H1 (cell line): ENCODE data around the gene SAP30. TPM values are rescaled to one million over a fixed set of nuclear protein-coding genes. Genes with fewer than 3 reads are reported as not detected.

Experiments
- CTCF ChIA-PET: fragments of 300-600 bp; sonication (Branson Sonifier 250); formaldehyde crosslinking; loops from one replicate; lab custom pipeline; 2021; ENCODE audit not compliant: partially characterized antibody; lab: Charles Lee
- POLR2A ChIA-PET: fragments of 300-600 bp; sonication (Branson Sonifier 250); formaldehyde crosslinking; loops from one replicate; lab custom pipeline; 2021; ENCODE audit warnings: inconsistent platforms; ENCODE audit not compliant: partially characterized antibody; lab: Charles Lee
- DNase-seq, 2 experiments: peaks; one replicate each; pipeline versions ENCODE4 v3.0.0 to v3.0.0-alpha.2; 2010 to 2022; ENCODE audit warnings: low spot score in 2 of 2, low read depth in 1 of 2, mixed read lengths in 1 of 2
- FAIRE-seq: peaks from 2 replicates; lab custom pipeline; 2011; peaks lifted over from hg19 to GRCh38; lab: Jason Lieb, UNC
- H2AFZ ChIP-seq: 2 replicates; pipeline ENCODE4 v1.8.1; 2012; ENCODE audit warnings: low read length, inconsistent platforms
- H2AK5ac ChIP-seq: 2 replicates; pipeline ENCODE4 v1.6.1; 2013; ENCODE audit warnings: low read depth, low read length
- H2BK120ac ChIP-seq: replicated peaks from 2 replicates; pipeline ENCODE3; 2013; ENCODE audit warnings: low read depth, low read length, inconsistent platforms
- H2BK12ac ChIP-seq: 2 replicates; pipeline ENCODE4 v1.6.1; 2013; ENCODE audit warnings: low read depth, low read length
- H2BK15ac ChIP-seq: 2 replicates; pipeline ENCODE4 v1.6.1; 2013; ENCODE audit warnings: low read length
- H2BK20ac ChIP-seq: 2 replicates; pipeline ENCODE4 v1.6.1; 2013; ENCODE audit warnings: low read length
- H2BK5ac ChIP-seq: 2 replicates; pipeline ENCODE4 v1.6.1; 2013; ENCODE audit warnings: low read depth, low read length
- H3K14ac ChIP-seq: 2 replicates; pipeline ENCODE4 v1.6.1; 2013; ENCODE audit warnings: inconsistent platforms; ENCODE audit not compliant: insufficient read length
- H3K18ac ChIP-seq: 2 replicates; pipeline ENCODE4 v1.6.1; 2013; ENCODE audit warnings: low read length; ENCODE audit errors: extremely low read depth
- H3K23ac ChIP-seq: 2 replicates; pipeline ENCODE4 v1.6.1; 2013; ENCODE audit warnings: inconsistent platforms; ENCODE audit not compliant: insufficient read length
- H3K23me2 ChIP-seq: 2 replicates; pipeline ENCODE4 v1.6.1; 2013; ENCODE audit warnings: low read depth, low read length
- H3K27ac ChIP-seq: 2 replicates; pipeline ENCODE4 v1.6.1; 2011; ENCODE audit warnings: low read depth, low read length, inconsistent platforms
- H3K27me3 ChIP-seq, 4 experiments: replicated peaks in 1 of 4; 1 replicate in 1 of 4; 2 replicates in 3 of 4; pipeline versions ENCODE4 v1.6.1 to v1.8.1; 2011 to 2013; ENCODE audit warnings: low read length in 3 of 4, mild to moderate bottlenecking in 3 of 4, inconsistent platforms in 2 of 4, mixed read lengths in 2 of 4, moderate library complexity in 1 of 4; ENCODE audit not compliant: control insufficient read depth in 3 of 4, insufficient read depth in 3 of 4; ENCODE audit errors: extremely low read depth in 1 of 4
- H3K36me3 ChIP-seq, 4 experiments: 2 replicates each; pipeline versions ENCODE4 v1.6.1 to v1.8.1; 2011 to 2013; ENCODE audit warnings: mild to moderate bottlenecking in 4 of 4, low read length in 3 of 4, moderate library complexity in 2 of 4, control low read depth in 1 of 4, inconsistent platforms in 1 of 4; ENCODE audit not compliant: insufficient read depth in 4 of 4, control insufficient read depth in 2 of 4
- H3K4ac ChIP-seq: replicated peaks from 2 replicates; pipeline ENCODE3; 2013; ENCODE audit warnings: low read length, low read depth, mixed read lengths, inconsistent platforms; ENCODE audit not compliant: insufficient read length
- H3K4me1 ChIP-seq, 4 experiments: replicated peaks in 1 of 4; 1 replicate in 1 of 4; 2 replicates in 3 of 4; pipeline versions ENCODE4 v1.6.1 to v1.8.1; 2011 to 2013; ENCODE audit warnings: low read length in 3 of 4, inconsistent platforms in 2 of 4, mixed read lengths in 1 of 4; ENCODE audit not compliant: insufficient read depth in 4 of 4, control insufficient read depth in 3 of 4
- H3K4me2 ChIP-seq, 2 experiments: 2 replicates each; pipeline versions ENCODE4 v1.6.1 to v1.8.1; 2011 to 2013; ENCODE audit warnings: low read depth in 2 of 2, low read length in 2 of 2, control low read depth in 1 of 2, inconsistent platforms in 1 of 2, mild to moderate bottlenecking in 1 of 2; ENCODE audit not compliant: insufficient read depth in 1 of 2
- H3K4me3 ChIP-seq, 4 experiments: fragments of 200-600, 300-600 bp in 1 of 4; sonication (generic), shearing (Covaris generic), sonication (Bioruptor Twin) in 1 of 4; 2 replicates each; pipeline versions ENCODE4 v1.5.1 to v1.8.1; 2011 to 2016; ENCODE audit warnings: low read length in 4 of 4, low read depth in 3 of 4, control low read depth in 2 of 4, inconsistent platforms in 2 of 4, mild to moderate bottlenecking in 2 of 4, mixed read lengths in 1 of 4, moderate library complexity in 1 of 4; ENCODE audit not compliant: insufficient read depth in 2 of 4; ENCODE audit errors: extremely low read depth in 1 of 4
- H3K56ac ChIP-seq: replicated peaks from 2 replicates; pipeline ENCODE3; 2013; ENCODE audit warnings: low read depth, mild to moderate bottlenecking, mixed read lengths, low read length, inconsistent platforms; ENCODE audit not compliant: insufficient read length
- H3K79me1 ChIP-seq: 2 replicates; pipeline ENCODE4 v1.6.1; 2013; ENCODE audit warnings: low read depth, low read length, control low read depth
- H3K79me2 ChIP-seq, 2 experiments: 2 replicates each; pipeline versions ENCODE4 v1.6.1 to v1.8.1; 2012 to 2013; ENCODE audit warnings: low read length in 2 of 2, mild to moderate bottlenecking in 2 of 2, inconsistent platforms in 1 of 2; ENCODE audit not compliant: insufficient read depth in 2 of 2, control insufficient read depth in 1 of 2
- H3K9ac ChIP-seq, 4 experiments: replicated peaks in 1 of 4; 1 replicate in 1 of 4; 2 replicates in 3 of 4; pipeline versions ENCODE4 v1.6.1 to v1.8.1; 2011 to 2013; ENCODE audit warnings: low read depth in 3 of 4, low read length in 3 of 4, control low read depth in 2 of 4, mild to moderate bottlenecking in 2 of 4, moderate library complexity in 2 of 4, inconsistent platforms in 1 of 4; ENCODE audit errors: extremely low read depth in 1 of 4
- H3K9me3 ChIP-seq, 2 experiments: 2 replicates each; pipeline versions ENCODE4 v1.6.1 to v1.8.1; 2012 to 2013; ENCODE audit warnings: mild to moderate bottlenecking in 2 of 2, moderate library complexity in 2 of 2, control low read depth in 1 of 2, inconsistent platforms in 1 of 2, low read depth in 1 of 2, low read length in 1 of 2, mixed read lengths in 1 of 2; ENCODE audit not compliant: insufficient read depth in 2 of 2
- H4K20me1 ChIP-seq, 2 experiments: replicated peaks in 1 of 2; 2 replicates each; pipeline versions ENCODE3 to v1.8.1; 2011 to 2013; ENCODE audit warnings: inconsistent platforms in 2 of 2, low read length in 2 of 2, mild to moderate bottlenecking in 1 of 2; ENCODE audit not compliant: insufficient read depth in 2 of 2, control insufficient read depth in 1 of 2
- H4K5ac ChIP-seq: 2 replicates; pipeline ENCODE4 v1.6.1; 2013; ENCODE audit warnings: low read length, low read depth, mixed read lengths, inconsistent platforms; ENCODE audit not compliant: insufficient read length
- H4K8ac ChIP-seq: 2 replicates; pipeline ENCODE4 v1.8.0; 2013; ENCODE audit warnings: mild to moderate bottlenecking, moderate library complexity, low read length, inconsistent platforms; ENCODE audit not compliant: insufficient read depth; ENCODE audit errors: extremely low read depth
- H4K91ac ChIP-seq: replicated peaks from 2 replicates; pipeline ENCODE3; 2013; ENCODE audit warnings: low read length, mixed read lengths, inconsistent platforms; ENCODE audit not compliant: insufficient read length
- CREB1 ChIP-seq: IDR thresholded peaks from 2 replicates; pipeline ENCODE4 v1.6.1; 2012; ENCODE audit warnings: inconsistent platforms
- POLR2AphosphoS5 ChIP-seq: IDR thresholded peaks from 2 replicates; pipeline ENCODE4 v1.6.1; 2011; ENCODE audit warnings: low read depth, low read length
- RNF2 ChIP-seq: fragments of 200-900, 300-1000 bp; sonication (generic); IDR thresholded peaks from 2 replicates; pipeline ENCODE4 v1.7.1; 2016; ENCODE audit warnings: borderline replicate concordance, low read depth, mild to moderate bottlenecking, antibody characterized with exemption, low read length; ENCODE audit not compliant: poor library complexity, severe bottlenecking; ENCODE audit errors: missing control alignments
- SP4 ChIP-seq: IDR thresholded peaks from 2 replicates; pipeline ENCODE4 v1.6.1; 2012; ENCODE audit warnings: low read length, inconsistent platforms
- TBP ChIP-seq: IDR thresholded peaks from 2 replicates; pipeline ENCODE4 v1.6.1; 2011; ENCODE audit warnings: low read depth, low read length, improper control_type of control experiment
- WGBS, 2 experiments: shearing (Covaris generic) in 1 of 2; methylation state at CpG; one replicate each; pipeline versions ENCODE4 v1.1.6 to v1.1.7; 2013 to 2015; ENCODE audit warnings: low lambda C conversion rate in 2 of 2, mixed read lengths in 2 of 2, inconsistent platforms in 1 of 2, low coverage in 1 of 2, missing lambda C conversion rate in 1 of 2; ENCODE audit not compliant: insufficient replicate concordance in 2 of 2, insufficient coverage in 1 of 2, insufficient read length in 1 of 2; ENCODE audit errors: extremely low coverage in 1 of 2, missing lambda C conversion rate in 1 of 2; 5-methylcytosine and 5-hydroxymethylcytosine counted together
- polyA plus RNA-seq, 7 experiments: library from polyadenylated mRNA; depleted of rRNA in 3 of 7; stranded (reverse) in 5 of 7; unstranded in 2 of 7; fragments of >200 nt in 5 of 7; fragments of 200-250 nt in 2 of 7; gene quantifications; 1 replicate in 5 of 7; 2 replicates in 1 of 7; 4 replicates in 1 of 7; pipeline versions ENCODE4 v1.2.1 to v1.2.3, GENCODE V29; 2011 to 2013; ENCODE audit warnings: missing spikeins in 2 of 7, mixed read lengths in 2 of 7
- total RNA-seq: library from RNA; stranded (reverse); fragmentation: NEBNext Ultra II Directional; extraction: Animal tissue kit (Norgen Biotek cat#: 25700); gene quantifications from 2 replicates; pipeline ENCODE4 v1.2.1, GENCODE V29; 2021

The SAP30 gene
- total and polyA plus RNA-seq, 2 of the 8 experiments (the other 6 are each of a cell fraction or from before 2014, with no cell fraction given): 7.7 to 21.1 TPM

DNA sequence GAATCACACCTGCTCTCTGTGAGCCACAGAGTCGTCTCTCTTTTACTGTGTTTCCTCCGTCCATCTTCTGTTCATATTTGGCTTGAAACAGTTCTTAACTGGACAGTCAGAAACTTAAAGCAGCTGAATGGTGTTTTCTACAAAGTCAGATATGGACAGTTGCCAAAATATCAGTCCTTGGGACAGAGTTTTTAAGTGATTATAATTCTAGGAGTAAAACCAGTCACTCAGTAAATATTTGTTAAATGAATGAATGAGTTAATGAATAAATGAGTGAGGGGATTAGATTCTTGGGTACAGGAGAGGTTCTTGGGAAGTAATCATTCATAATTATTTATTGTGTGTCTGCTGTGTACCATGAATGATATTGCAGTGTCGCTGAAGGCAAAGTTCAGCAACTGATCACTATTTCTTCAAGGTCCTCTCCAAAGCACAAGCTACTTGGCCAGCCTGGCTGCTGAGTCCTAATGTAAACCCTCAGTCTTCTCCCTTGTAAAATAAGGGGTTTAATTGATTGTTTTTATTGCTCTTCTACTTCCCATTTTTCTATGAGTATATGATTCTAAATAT, 33.6 kb downstream of the SAP30 start:
- POLR2A ChIA-PET: no interaction called here
- H2AFZ ChIP-seq: no peak overlapping the region

More for the DNA sequence above, 33.6 kb downstream of the SAP30 start:
- Histone ChIP-seq H2AK5ac (no peak overlapping the region), H3K23me2 (peaks cover 2% of the 10 kb centered on the region; the same call in 1 of the 2 replicates), H3K9ac (no peak overlapping the region), H2BK15ac (no peak overlapping the region), H3K79me2 (no peaks in the 10 kb centered on the region), H3K4me1 (no peaks in the 10 kb centered on the region), H3K14ac (no peak overlapping the region), H3K4me2 (no peak overlapping the region), H2BK5ac (no peak overlapping the region), H4K20me1 (no peaks in the 10 kb centered on the region), H3K4me3 (no peak overlapping the region), H3K4ac (no peak overlapping the region), H4K91ac (no peak overlapping the region), H2BK120ac (no peak overlapping the region), H3K18ac (no peak overlapping the region), H4K8ac (no peak overlapping the region), H3K79me1 (no peaks in the 10 kb centered on the region), H3K27me3 (no peaks in the 10 kb centered on the region), H3K36me3 (no peaks in the 10 kb centered on the region; a peak in 1 of 8 replicates), H3K27ac (no peak overlapping the region), H2BK20ac (no peak overlapping the region), H2BK12ac (no peak overlapping the region), H3K23ac (no peak overlapping the region), H3K9me3 (no peaks in the 10 kb centered on the region), H3K56ac (no peak overlapping the region), H4K5ac (no peak overlapping the region)
- 84% methylated on average over 3 of the region's 3 CpGs; no CpG with 5 or more reads in 1 of the 2 experiments for WGBS, 2 experiments
- DNase-seq (no peak), FAIRE-seq (no peak)
- CTCF ChIA-PET: interaction anchor here (1.0 to 1.8 kb wide), 3 partner anchors 12 to 17 kb away, joined by 4 to 6 read pairs (median 4); no protein-coding TSS in a partner anchor
- TF ChIP-seq RNF2 (no peak), TBP (no peak), POLR2AphosphoS5 (no peak), SP4 (no peak), CREB1 (no peak)
